ENCODE data around the gene HOXD3.

The HOXD3 gene

DNA sequence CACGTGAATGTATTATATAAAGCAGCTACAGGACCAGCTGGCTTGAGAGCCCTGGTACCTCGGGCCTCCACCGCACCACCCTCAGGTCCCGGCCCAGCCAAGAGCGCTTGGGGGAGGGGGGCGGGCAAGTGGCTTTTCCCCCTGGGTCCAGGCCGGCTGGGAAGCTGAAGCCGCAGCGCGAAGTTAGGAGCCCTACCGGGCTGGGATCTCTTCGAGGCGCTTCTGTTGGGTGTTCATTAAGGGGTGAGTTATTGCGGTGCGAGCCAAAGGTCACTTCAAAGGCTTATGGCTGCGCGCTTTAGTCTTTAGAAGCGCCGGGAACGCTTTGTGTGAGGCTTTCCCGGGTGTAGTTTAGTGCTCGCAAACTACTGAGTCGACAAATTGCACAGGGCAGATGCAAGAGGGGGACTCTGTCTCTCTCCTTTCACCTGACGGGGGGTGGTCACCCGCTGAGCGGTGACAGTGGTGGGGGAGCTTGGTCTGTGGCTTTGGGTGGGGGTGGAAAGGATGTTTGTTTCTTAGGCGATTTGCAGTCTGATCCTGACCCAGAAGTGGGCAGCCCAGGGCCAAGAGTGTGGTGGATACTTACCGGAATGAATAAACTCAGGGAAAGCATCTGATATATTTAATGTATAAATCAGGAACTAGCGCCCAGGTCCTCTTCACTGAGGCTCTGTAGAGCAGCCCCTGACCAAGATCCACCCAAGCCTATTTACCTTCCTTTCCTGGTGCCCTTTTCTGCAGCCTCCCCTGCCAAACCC is 6.0 kb downstream of the HOXD3 start:
- no peak for DNase-seq (ENCODE audit: low read depth)

DNA sequence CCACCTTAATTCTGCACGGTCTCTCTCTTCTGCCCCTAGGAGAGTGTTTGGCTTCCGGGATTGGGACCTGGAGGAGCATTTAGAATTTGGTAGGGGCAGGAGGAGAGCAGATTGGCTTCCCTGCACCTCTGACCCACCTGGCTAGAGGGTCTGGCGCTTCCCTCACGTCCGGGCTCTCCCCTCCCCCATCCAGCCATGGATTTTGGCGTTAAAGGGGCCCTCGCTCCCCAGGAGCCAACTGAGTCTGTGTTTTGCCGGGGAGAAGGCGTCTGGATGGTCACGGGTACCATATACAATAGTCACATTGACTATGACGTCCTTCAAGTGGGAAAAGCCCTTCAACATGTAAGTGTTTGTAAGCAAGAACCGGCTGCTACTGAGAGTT is 6.6 kb downstream of the HOXD3 start:
- no peak for DNase-seq (ENCODE audit: low read depth)

DNA sequence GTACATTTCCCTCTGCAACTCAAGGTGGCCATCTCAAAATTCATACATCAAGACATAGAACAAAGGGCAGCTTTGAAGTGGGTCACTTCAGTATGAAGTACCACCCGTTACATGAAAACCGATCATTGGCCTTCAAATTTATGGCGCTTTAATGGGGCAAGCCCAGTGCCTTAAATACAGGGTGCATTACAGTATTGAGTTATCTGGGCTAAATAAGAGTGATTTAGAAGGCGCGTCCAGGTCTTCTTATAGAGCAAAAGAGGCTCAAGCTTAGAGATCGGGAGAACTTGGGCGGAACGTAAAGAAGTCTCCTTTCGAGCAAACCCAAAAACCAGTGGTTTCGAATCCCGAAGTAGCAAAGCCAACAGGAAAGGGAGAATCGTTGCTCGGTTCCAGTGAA is 7.1 kb downstream of the HOXD3 start:
- no peak for DNase-seq (ENCODE audit: low read depth)

DNA sequence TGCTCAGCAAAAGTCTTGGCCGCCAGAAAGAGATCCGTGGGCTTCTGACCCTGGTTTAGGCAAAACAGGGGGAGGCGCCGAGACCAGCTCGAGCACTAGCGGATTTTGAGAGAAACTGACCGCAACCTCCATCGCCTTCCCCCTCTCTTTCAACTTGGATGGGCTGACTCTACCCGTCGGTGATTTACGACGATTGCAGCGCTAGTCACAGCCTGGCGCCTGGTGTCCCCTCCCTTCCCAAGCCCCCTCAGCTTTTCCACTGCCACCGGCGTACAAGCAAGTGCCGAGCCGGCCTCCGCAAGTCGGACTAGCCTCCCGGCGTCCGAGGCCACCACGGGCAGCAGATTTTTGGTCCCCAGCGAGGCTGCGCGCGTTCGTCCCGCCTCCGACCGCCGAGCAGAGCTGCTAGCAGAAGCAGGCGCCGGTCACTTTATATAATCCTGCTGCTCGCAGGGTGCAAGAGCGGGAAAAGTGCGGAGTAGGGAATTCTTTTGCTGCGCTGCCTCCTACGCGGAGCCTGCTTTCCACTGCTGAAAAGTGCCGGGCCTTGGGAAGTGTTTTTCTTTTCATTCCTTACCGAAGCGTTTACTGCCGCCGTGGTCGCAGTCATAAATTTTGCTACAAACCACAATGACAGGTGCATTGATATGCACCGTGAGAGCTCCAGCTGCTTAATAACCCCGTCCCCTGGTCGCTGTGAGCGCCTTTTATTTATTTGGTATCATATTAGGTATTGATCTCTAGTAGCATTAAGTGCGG is 7.7 kb downstream of the HOXD3 start:
- no peak for DNase-seq (ENCODE audit: low read depth)

DNA sequence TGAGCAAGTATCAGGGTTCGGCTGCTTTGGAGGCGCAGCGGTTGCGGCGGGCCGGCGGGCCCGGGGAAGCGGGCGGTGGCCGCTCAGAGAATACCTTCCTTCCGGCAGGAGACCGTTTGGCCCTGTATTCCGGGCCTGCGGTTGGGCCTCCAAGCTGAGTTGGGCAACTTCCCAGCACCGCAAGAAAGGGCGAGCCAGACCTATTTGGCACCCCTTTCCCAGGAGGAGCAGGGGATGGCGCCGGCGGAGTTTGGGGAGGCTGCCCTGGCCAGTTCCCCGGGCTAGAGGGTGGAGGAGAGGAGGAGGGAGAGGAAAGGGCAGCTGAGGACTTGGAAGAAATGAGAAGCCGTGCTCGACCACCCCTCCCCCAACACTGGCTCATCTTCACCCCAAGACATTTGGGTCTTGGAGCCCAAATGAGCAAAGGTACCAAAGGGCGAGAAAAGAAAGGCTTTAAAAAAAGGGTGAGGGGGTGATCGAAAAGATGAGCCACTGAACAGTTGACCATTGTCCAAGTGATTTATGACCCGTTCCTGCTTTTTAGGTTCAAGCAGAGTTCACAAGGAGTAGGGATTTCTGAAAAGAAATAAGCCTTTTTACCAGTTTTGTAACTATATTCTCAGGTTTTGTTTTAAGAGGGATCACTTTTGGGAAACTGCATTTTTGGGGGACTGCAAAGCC is 8.4 kb downstream of the HOXD3 start:
- no peak for DNase-seq (ENCODE audit: low read depth)

DNA sequence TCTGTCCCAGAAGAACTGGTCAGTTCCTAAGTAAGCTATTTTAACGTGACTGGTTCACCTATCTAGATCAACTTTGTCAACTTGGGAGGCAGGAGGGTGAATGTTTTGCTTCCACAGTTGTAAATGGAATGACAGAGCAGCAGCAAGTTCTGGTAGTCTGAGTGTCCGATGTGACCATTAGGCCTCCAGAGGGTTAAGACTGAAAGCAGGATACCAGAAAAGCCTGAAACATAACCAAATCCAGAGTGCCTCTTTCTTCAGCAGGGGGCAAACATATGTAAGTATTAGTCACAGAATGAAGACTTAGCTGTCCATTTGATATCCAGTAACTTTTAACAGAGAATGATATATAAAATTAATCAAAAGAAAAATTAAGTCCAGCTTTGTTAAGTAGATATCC is 9.2 kb downstream of the HOXD3 start:
- DNase-seq (ENCODE audit: low read depth): no peak

DNA sequence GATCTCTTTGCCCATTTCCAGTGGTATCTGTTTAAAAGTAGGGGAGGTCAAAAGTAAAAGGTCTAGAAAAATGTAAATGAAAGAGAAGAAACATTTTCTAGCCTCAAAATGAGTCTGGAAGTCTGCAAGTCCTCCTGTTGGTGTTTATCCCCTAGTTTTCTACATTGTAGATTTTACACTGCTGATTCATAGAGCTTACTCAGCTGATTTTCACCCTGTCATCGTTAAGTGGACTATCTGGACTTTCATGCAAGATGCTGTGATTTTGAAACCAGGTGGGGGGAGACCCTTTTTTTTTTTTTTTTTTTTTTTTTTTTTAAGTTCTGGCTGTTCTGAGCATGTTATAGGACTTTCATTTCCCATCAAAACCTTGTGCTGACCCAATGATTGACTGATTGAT is 10.3 kb downstream of the HOXD3 start:
- no peak for DNase-seq (ENCODE audit: low read depth)

DNA sequence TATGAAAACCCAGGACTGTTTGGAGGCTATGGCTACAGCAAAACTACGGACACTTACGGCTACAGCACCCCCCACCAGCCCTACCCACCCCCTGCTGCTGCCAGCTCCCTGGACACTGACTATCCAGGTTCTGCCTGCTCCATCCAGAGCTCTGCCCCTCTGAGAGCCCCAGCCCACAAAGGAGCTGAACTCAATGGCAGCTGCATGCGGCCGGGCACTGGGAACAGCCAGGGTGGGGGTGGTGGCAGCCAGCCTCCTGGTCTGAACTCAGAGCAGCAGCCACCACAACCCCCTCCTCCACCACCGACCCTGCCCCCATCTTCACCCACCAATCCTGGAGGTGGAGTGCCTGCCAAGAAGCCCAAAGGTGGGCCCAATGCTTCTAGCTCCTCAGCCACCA is 12.1 kb downstream of the HOXD3 start:
- no peak for DNase-seq (ENCODE audit: low read depth)

DNA sequence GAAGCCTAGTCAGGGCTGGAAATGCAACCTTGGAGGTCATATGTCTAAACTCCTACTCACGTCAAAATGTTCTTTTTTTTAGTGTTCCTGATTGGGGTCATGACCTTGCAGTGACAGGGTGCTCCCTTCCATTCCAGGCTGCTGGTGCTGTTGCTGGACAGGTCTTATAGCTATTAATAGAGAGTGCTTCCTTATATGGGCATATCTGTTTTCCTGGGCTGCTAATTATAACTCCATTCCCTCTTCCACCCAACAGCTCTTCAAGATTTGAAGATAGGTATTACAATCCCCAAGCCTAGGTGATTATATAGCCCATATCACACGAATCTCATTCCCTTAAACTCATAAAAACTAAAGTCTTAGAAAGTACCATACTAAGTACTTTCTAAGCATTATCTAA is 12.6 kb downstream of the HOXD3 start:
- no peak for DNase-seq (ENCODE audit: low read depth)

DNA sequence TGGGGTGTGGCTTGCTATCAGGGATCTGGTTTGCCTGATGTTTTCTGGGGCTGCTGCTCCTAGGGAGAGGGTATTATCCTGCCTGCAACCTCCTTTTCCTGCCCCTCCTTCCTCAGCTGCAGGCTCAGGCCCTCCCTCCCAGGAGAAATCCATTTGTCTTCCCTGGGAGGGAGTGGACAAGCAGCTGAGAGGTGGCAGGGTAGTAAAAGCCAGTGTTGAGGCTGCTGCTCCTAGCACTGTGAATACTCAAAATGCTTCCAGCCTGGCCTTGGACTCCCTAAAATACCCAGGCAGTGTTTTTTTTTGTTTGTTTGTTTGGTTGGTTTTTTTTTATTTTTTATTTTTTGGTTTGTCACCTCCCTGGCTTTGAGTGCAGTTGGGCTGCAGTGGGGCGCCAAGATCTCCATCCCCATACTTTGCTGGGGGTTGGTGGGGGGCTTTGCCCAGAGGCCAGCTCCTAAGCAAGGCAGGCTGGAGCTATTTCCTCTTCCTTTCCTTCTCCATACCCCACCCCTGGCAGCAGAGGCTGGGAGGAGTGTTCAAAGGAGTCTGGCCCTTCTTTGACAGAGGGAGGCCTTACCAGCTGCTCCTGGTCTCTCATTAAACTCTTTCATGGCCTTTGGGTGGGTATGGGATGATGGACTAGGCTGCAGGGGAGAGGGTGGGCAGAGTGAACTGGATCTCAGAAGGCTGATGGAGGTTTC is 13.6 kb downstream of the HOXD3 start:
- no peak for DNase-seq (ENCODE audit: low read depth)

DNA sequence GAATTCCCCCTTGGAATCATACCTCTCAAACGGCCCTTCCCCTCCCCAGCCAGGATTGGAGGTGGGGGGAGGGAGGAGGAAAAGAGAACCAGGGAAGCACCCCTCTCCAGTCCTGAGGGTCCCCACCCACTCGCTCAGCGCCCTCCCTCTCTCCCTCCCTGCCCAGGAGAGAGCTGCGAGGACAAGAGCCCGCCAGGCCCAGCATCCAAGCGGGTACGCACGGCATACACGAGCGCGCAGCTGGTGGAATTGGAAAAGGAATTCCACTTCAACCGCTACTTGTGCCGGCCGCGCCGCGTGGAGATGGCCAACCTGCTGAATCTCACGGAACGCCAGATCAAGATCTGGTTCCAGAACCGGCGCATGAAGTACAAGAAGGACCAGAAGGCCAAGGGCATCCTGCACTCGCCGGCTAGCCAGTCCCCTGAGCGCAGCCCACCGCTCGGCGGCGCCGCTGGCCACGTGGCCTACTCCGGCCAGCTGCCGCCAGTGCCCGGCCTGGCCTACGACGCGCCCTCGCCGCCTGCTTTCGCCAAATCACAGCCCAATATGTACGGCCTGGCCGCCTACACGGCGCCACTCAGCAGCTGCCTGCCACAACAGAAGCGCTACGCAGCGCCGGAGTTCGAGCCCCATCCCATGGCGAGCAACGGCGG is 14.4 kb downstream of the HOXD3 start:
- DNase-seq (ENCODE audit: low read depth): no peak

DNA sequence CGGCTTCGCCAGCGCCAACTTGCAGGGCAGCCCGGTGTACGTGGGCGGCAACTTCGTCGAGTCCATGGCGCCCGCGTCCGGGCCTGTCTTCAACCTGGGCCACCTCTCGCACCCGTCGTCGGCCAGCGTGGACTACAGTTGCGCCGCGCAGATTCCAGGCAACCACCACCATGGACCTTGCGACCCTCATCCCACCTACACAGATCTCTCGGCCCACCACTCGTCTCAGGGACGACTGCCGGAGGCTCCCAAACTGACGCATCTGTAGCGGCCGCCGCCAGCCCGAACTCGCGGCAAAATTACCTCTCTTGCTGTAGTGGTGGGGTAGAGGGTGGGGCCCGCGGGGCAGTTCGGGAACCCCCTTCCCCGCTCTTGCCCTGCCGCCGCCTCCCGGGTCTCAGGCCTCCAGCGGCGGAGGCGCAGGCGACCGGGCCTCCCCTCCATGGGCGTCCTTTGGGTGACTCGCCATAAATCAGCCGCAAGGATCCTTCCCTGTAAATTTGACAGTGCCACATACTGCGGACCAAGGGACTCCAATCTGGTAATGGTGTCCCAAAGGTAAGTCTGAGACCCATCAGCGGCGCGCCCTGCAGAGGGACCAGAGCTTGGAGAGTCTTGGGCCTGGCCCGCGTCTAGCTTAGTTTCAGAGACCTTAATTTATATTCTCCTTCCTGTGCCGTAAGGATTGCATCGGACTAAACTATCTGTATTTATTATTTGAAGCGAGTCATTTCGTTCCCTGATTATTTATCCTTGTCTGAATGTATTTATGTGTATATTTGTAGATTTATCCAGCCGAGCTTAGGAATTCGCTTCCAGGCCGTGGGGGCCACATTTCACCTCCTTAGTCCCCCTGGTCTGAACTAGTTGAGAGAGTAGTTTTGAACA is 15.1 kb downstream of the HOXD3 start:
- no peak for DNase-seq (ENCODE audit: low read depth)

DNA sequence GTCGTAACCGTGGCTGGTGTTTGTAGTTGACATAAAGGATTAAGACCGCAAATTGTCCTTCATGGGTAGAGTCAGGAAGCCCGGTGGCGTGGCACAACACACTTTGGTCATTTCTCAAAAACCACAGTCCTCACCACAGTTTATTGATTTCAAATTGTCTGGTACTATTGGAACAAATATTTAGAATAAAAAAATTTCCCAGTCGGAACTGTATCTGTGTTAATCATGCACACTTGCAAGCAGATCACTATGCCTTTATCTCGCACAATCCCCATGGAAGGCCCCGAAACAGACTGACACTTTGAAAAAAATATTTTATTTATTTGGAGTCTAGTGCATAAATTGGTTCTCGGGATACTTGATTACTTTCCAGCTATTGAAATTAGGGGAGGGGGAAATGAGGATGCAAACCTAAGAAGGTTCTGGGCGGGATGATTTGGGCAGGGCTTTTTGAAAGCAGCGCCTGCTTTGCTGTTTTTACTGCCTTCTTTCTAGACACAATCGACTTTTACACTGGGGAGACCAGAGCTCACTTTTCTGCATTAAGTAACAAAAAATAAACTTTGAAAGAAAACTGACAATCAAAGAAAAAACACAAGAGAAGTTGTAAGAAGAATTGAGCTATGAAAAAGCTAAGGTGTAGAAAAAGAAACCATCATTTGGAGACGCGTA is 15.9 kb downstream of the HOXD3 start:
- no peak for DNase-seq (ENCODE audit: low read depth)

DNA sequence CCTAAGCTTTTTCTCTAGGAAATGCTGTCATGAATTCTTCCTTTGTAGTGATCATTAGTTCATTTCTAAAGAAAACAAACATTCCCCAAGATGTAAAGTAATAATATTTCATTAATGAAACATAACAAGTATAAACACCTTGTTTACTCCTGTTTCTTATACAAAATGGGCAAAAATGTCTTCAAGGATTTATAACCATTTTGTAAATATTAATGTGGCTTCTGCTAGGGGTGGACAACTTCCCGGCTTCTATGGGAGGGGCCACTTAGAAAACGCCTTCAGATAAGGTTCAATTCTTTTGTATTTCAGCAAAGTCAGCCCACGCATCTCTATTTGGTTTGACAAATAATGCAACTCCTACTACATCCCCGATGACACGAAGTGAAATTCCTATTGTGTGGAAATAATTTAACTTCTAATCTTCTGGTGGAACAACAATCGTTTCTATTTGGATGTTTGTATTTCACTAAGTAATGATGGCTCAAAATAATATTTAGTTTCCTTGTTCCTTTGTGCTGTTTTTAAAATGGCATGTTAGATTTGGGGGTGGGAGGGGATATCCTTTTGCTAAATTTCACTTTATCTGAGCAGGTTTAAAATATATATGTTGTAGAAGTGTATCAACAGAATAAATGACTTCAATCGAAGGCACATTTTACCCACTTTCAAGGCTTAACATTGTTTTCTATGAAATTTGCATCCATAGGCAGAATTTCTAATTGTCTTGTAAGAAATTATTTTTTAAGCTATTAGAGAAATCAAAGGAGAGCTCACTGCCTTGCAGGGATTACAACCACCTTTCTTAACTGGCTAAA is 16.7 kb downstream of the HOXD3 start:
- DNase-seq (ENCODE audit: low read depth): no peak

DNA sequence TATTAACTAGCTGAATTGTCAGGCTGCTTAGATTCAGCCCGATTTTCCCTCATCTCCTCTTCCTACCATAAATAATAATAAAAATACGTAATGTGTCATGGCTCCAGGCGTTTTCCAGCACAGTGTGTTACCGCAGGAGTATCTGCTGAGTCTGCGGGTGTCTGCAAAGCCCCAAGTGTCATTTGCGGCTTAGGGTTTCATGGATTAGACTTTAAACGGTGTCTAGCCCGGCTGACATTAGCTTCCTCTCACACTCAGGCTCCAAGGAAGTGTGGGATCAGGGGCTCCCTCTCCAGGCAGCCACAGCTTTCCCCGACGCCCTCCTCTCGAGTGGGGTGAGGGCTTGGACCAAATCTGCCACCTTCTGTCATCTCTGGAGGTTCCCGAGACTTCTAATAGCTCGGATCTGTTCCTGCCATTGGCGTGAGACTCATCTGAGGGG is 17.3 kb downstream of the HOXD3 start:
- DNase-seq (ENCODE audit: low read depth): no peak

DNA sequence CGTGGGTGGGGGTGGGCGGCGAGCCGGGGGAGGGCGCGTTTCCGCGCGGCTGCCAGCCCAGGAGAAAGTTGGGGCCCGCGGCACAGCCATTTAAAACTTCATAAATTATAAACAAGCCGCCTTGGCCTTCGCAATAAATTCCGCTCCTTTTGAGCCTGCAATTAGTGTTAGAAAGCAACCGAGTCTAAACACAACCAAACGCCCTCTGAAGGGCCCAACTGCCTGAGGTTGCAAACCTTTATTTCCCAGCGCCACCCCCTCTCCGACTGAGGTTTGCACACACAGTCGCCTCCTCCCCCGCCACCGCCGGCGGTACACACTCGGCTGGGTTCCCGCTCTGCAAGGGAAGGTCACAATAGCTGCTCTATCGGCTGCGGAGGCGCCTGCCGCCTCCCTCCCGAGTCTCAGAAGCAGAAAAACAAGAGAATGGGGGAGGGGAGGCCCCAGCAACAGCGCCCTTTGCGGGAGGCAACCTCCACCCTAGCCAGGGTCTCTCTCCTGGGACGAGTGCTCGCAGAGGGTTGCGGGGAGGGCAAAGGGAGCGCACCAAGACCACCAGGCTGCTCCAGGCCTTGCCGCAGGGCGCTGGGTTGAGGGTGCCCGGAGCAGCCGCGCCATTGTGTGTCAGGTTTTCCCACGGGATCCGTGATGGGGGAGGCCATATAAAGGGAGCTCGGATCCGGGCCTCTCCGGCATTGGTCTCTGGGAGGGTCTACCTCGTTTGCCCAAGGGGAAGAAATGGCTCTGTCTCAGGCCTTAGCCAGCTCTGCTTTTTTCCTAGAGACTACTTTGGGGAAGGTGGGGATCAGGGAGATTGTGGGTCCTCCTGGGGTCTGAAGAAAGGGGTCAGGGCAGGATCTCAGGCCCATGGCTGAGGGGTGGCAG is 18.0 kb downstream of the HOXD3 start:
- no peak for DNase-seq (ENCODE audit: low read depth)

DNA sequence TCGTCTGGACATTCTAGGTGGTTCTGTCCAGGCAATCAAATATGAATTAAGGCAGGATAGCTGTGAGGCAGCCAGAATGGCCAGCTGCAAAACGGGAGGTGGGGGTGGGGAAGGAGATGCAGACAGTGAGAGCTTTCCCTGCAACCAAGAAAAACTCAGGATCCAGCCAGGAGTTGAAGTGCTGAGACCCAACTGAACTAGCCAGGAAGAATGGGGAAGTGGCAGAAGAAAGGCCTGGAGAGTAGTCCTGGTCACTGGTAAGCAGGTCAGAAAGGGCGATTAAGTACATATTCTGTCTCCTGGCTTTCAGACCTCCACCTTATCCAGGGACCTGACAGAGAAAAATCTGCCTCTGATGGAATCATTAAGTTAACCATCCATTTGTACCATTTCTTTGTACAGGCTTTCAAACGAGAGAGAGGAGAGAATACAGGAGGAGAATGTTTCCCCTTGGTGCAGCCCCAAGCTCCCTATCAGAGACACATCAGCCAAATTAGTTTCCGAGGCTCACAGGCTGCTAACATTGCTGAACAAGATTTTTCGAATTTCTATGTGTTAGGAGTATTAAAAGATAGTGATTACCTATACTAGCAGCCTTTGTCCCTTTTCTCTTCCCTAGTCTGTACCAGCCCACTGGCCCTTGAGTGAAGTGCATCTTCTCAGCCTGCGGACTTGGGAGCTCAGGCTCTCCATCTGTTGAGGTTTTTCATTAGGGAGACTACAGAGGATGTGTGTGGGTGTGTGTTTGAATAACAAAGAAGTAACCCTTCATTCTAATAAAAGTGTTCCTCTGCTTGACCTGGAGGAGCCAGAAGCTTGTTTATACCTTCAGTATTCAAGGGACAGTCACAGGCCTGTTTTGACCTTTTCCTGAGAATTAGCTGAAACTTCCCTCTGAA is 18.9 kb downstream of the HOXD3 start:
- no peak for DNase-seq (ENCODE audit: low read depth)
